MCF 10A (cell line): ENCODE data around the gene EXO1. TPM values are rescaled to one million over a fixed set of nuclear protein-coding genes. Genes with fewer than 3 reads are reported as not detected.

Experiments used
- BruUV-seq: library from RNA; stranded (reverse); fragments of 400-500 nt; replicated peaks from 2 replicates; lab custom pipeline; 2021; lab: Mats Ljungman, UMichigan
- CTCF ChIA-PET: fragments of 300-600 bp; sonication (Branson Sonifier 250); formaldehyde crosslinking; extraction: SDS; loops from one replicate; lab custom pipeline; 2021; ENCODE audit warnings: antibody characterized with exemption, inconsistent platforms; lab: Yijun Ruan, JAX
- POLR2A ChIA-PET: fragments of 300-600, 350-650 bp; sonication (Branson Sonifier 250); formaldehyde crosslinking; extraction: SDS; loops from one replicate; lab custom pipeline; 2020; ENCODE audit warnings: antibody characterized with exemption, inconsistent platforms; lab: Yijun Ruan, JAX
- DNase-seq: peaks from one replicate; pipeline ENCODE4 v3.0.0-alpha.2; 2018; ENCODE audit not compliant: unreplicated experiment
- H3K27ac Mint-ChIP-seq: one replicate; pipeline ENCODE4 v1.8.0; 2022; ENCODE audit warnings: mild to moderate bottlenecking, low read depth, mixed read lengths; ENCODE audit not compliant: unreplicated experiment
- H3K27me3 Mint-ChIP-seq: one replicate; pipeline ENCODE4 v1.8.0; 2022; ENCODE audit warnings: mixed read lengths; ENCODE audit not compliant: insufficient read depth, unreplicated experiment
- H3K36me3 Mint-ChIP-seq: one replicate; pipeline ENCODE4 v1.8.0; 2022; ENCODE audit warnings: mild to moderate bottlenecking, moderate library complexity, mixed read lengths; ENCODE audit not compliant: insufficient read depth, unreplicated experiment
- H3K4me1 Mint-ChIP-seq: one replicate; pipeline ENCODE4 v1.8.0; 2022; ENCODE audit warnings: mixed read lengths; ENCODE audit not compliant: insufficient read depth, unreplicated experiment
- H3K4me3 Mint-ChIP-seq: one replicate; pipeline ENCODE4 v1.8.0; 2022; ENCODE audit warnings: mild to moderate bottlenecking, moderate library complexity, mixed read lengths; ENCODE audit not compliant: unreplicated experiment
- H3K9me3 Mint-ChIP-seq: one replicate; pipeline ENCODE4 v1.8.0; 2022; ENCODE audit warnings: mixed read lengths; ENCODE audit not compliant: unreplicated experiment
- intact Hi-C: fragments of 100-400 bp; cut with micrococcal nuclease; formaldehyde crosslinking; loops from 2 replicates; pipeline ENCODE4 v1.14.1; 2022
- total RNA-seq: library from RNA; stranded (reverse); gene quantifications from 2 replicates; pipeline ENCODE4 v1.2.3, GENCODE V29; 2022
- TF ChIP-seq, protein P1 (sequence below): fragments of 200-600 bp; IDR thresholded peaks from one replicate; pipeline ENCODE4 v1.8.0; 2022; ENCODE audit warnings: antibody characterized with exemption, mild to moderate bottlenecking; ENCODE audit not compliant: unreplicated experiment

EXO1 gene
- total RNA-seq, 1 experiment from 2014 or later = 17.5 TPM

- Mint-ChIP-seq H3K9me3 (no peaks in the 10 kb centered on the region), H3K27me3 (no peaks in the 10 kb centered on the region), H3K36me3 (no peaks in the 10 kb centered on the region), H3K4me3 (no peak overlapping the region), H3K27ac (no peak overlapping the region), H3K4me1 (peaks cover 7% of the 10 kb centered on the region)
- TF ChIP-seq, protein P1, sequence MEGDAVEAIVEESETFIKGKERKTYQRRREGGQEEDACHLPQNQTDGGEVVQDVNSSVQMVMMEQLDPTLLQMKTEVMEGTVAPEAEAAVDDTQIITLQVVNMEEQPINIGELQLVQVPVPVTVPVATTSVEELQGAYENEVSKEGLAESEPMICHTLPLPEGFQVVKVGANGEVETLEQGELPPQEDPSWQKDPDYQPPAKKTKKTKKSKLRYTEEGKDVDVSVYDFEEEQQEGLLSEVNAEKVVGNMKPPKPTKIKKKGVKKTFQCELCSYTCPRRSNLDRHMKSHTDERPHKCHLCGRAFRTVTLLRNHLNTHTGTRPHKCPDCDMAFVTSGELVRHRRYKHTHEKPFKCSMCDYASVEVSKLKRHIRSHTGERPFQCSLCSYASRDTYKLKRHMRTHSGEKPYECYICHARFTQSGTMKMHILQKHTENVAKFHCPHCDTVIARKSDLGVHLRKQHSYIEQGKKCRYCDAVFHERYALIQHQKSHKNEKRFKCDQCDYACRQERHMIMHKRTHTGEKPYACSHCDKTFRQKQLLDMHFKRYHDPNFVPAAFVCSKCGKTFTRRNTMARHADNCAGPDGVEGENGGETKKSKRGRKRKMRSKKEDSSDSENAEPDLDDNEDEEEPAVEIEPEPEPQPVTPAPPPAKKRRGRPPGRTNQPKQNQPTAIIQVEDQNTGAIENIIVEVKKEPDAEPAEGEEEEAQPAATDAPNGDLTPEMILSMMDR = no peak
- CTCF ChIA-PET = interaction anchor here (0.6 to 8.2 kb wide), 8 partner anchors 14 to 1882 kb away, joined by 3 to 137 read pairs (median 3); no protein-coding TSS in a partner anchor
- no peak for DNase-seq
- intact Hi-C loops = no loop called here
- BruUV-seq = no TSS peak
- POLR2A ChIA-PET = interaction anchor here (0.6 to 2.3 kb wide), 9 partner anchors 12 to 219 kb away, joined by 3 to 7 read pairs (median 5); partner anchors contain the start of genes CHML and OPN3
Measured at GRCh38 chr1:241829468-241829867, 18.5 kb upstream of the EXO1 start.

GRCh38 chr1:241834733-241835377 lies 13.1 kb upstream of the EXO1 start:
- TF ChIP-seq, protein P1 = peak; percentile 98
- Mint-ChIP-seq H3K27ac (peak overlapping the region; percentile 36), H3K36me3 (no peaks in the 10 kb centered on the region), H3K9me3 (no peaks in the 10 kb centered on the region), H3K4me3 (no peak overlapping the region), H3K27me3 (no peaks in the 10 kb centered on the region), H3K4me1 (peaks cover 22% of the 10 kb centered on the region)
- ChIA-PET POLR2A (interaction anchor here (0.7 to 2.6 kb wide), 17 partner anchors 11 to 304 kb away, joined by 3 to 23 read pairs (median 4); partner anchors contain the start of genes CHML and OPN3), CTCF (interaction anchor here (0.7 to 8.2 kb wide), 40 partner anchors 9 to 310 kb away, joined by 3 to 137 read pairs (median 4); partner anchors contain the start of genes CHML, KMO and OPN3)
- DNase-seq = peak; percentile 75
- no TSS peak for BruUV-seq
- intact Hi-C loops = loop anchor here (1.0 to 10.0 kb wide), 7 partner anchors 133 to 950 kb away; no protein-coding TSS in a partner anchor

GRCh38 chr1:241836941-241837340 lies 11.1 kb upstream of the EXO1 start:
- ChIA-PET CTCF (interaction anchor here (0.6 to 9.9 kb wide), 5 partner anchors 9 to 264 kb away, joined by 3 to 110 read pairs (median 3); partner anchors contain the start of gene EXO1), POLR2A (interaction anchor here (0.6 to 1.9 kb wide), 6 partner anchors 11 to 305 kb away, joined by 3 to 7 read pairs (median 4); partner anchors contain the start of genes CHML, EXO1, KMO and OPN3)
- intact Hi-C loops = loop anchor here (10.0 kb wide), 1 partner anchor 952 kb away; no protein-coding TSS in a partner anchor
- Mint-ChIP-seq H3K4me1 (peaks cover 22% of the 10 kb centered on the region), H3K9me3 (no peaks in the 10 kb centered on the region), H3K36me3 (no peaks in the 10 kb centered on the region), H3K27ac (peak overlapping the region; percentile 33), H3K4me3 (no peak overlapping the region), H3K27me3 (no peaks in the 10 kb centered on the region)
- DNase-seq = no peak
- no TSS peak for BruUV-seq
- TF ChIP-seq, protein P1 = no peak

GRCh38 chr1:241837416-241837815 lies 10.6 kb upstream of the EXO1 start:
- H3K4me1 Mint-ChIP-seq = peaks cover 22% of the 10 kb centered on the region
- peak overlapping the region; percentile 33 for H3K27ac Mint-ChIP-seq
- no TSS peak for BruUV-seq
- H3K9me3 Mint-ChIP-seq = no peaks in the 10 kb centered on the region
- no peak overlapping the region for H3K4me3 Mint-ChIP-seq
- H3K27me3 Mint-ChIP-seq = no peaks in the 10 kb centered on the region
- DNase-seq = no peak
- ChIA-PET CTCF (interaction anchor here (0.6 to 9.9 kb wide), 16 partner anchors 8 to 332 kb away, joined by 3 to 110 read pairs (median 4); partner anchors contain the start of gene EXO1), POLR2A (interaction anchor here (0.6 to 2.4 kb wide), 10 partner anchors 10 to 319 kb away, joined by 3 to 22 read pairs (median 6); partner anchors contain the start of genes CHML, EXO1, KMO and OPN3)
- intact Hi-C loops = loop anchor here (10.0 kb wide), 1 partner anchor 953 kb away; no protein-coding TSS in a partner anchor
- H3K36me3 Mint-ChIP-seq = no peaks in the 10 kb centered on the region
- TF ChIP-seq, protein P1 = no peak
